ENCODE measurements around the gene SCYL2.

DNA sequence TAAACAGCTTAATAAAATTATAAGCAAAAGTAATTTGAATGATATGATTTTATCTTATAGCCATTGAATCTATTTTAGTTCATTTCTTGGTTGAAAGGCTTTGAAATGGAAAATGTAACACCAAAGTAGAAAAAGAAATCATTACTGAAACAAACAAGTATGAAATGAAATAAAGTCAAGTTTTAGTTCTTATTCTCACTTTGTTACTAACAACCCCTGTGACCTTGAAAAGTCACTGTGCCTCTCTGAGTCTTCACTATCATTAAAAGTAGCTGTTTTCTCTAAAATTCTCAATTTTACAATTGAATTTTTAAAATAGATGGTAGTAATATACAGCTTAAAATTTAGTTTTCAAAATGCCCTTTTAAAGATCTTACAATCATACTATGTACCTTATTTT, 57.5 kb downstream of the SCYL2 start:
- TF ChIP-seq KLF9 (CRISPR knock-in tag; IDR thresholded peaks at IDR 0.05; ENCODE audit: low read depth) (no peak), NR2F6 (IDR thresholded peaks at IDR 0.05) (no peak), NR2F6 (CRISPR knock-in tag; IDR thresholded peaks at IDR 0.05) (no peak)

Data from HepG2 (cell line).